Measurements from ENCODE around the gene DDX50. TPM values are rescaled to one million over a fixed set of nuclear protein-coding genes. Genes with fewer than 3 reads are reported as not detected.
"Not testable (repeated sequence)": the region's sequence is repeated elsewhere in the genome, so short reads cannot be mapped to it uniquely, and the experiment has no call there.

Gene DDX50
- total and polyA plus RNA-seq, 5 experiments from 2014 or later, result 34.1 to 55.9 (median 45.7) TPM

DNA sequence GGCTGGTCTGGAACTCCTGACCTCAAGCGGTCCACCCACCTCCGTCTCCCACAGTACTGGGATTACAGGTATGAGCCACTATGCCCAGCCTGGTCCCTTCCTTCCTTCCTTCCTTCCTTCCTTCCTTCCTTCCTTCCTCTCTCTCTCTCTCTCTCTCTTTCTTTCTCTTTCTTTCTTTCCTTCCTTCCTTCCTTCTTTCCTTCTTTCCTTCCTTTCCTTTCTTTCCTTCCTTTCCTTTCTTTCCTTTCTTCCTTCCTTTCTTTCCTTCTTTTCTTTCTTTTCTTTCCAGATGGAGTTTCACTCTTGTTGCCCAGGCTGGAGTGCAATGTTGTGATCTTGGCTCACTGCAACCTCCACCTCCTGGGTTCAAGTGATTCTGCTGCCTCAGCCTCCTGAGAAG is 28.0 kb downstream of the DDX50 start:
- DNase-seq, POLR2A ChIA-PET, ATAC-seq, H3K4me3 Mint-ChIP-seq, H3K27me3 Mint-ChIP-seq, H3K9me3 Mint-ChIP-seq: not testable (repeated sequence)
- Mint-ChIP-seq H3K27ac (peak overlapping the region in 5 of 10 donors; percentile 19 to 79 (median 39)), H3K4me1 (peaks cover 2 to 26% (median 8%) of the 10 kb centered on the region in 4 donors), H3K36me3 (peaks cover 0 to 72% (median 11%) of the 10 kb centered on the region in 3 donors)

DNA sequence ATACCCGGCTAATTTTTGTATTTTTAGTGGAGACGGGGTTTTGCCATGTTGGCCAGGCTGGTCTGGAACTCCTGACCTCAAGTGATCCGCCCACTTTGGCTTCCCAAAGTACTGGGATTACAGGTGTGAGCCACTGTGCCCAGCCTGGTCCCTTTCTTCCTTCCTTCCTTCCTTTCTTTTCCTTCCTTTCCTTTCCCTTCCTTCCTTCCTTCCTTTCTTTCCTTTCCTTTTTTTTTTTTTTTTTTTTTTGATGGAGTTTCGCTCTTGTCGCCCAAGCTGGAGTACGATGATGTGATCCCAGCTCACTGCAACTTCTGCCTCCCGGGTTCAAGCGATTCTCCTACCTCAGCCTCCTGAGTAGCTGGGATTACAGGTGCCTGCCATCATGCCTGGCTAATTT is 28.8 kb downstream of the DDX50 start:
- POLR2A ChIA-PET, result interaction anchor here (0.7 kb wide), 1 partner anchor 47 kb away, joined by 4 read pairs; no protein-coding TSS in a partner anchor
- H3K4me1 Mint-ChIP-seq, result peaks cover 0 to 20% (median 7%) of the 10 kb centered on the region in 4 donors
- H3K9me3 Mint-ChIP-seq, ATAC-seq, DNase-seq, H3K27me3 Mint-ChIP-seq, H3K4me3 Mint-ChIP-seq: not testable (repeated sequence)
- H3K27ac Mint-ChIP-seq, result peak overlapping the region in 2 of 10 donors; percentile 39 to 53
- H3K36me3 Mint-ChIP-seq, result peaks cover 0 to 72% (median 11%) of the 10 kb centered on the region in 3 donors

GRCh38 chr10:68932860-68933259 is 31.7 kb downstream of the DDX50 start:
- not testable (repeated sequence) for H3K27ac Mint-ChIP-seq, DNase-seq, ATAC-seq, H3K9me3 Mint-ChIP-seq, H3K27me3 Mint-ChIP-seq, H3K4me3 Mint-ChIP-seq
- Mint-ChIP-seq H3K4me1 (peaks cover 0 to 20% (median 6%) of the 10 kb centered on the region in 4 donors), H3K36me3 (peaks cover 0 to 79% (median 18%) of the 10 kb centered on the region in 3 donors)
- POLR2A ChIA-PET, result interaction anchor here (0.6 kb wide), 1 partner anchor 24 kb away, joined by 4 read pairs; no protein-coding TSS in a partner anchor

GRCh38 chr10:68934994-68935393 is 33.9 kb downstream of the DDX50 start:
- POLR2A ChIA-PET, result no interaction called here
- Mint-ChIP-seq H3K36me3 (peaks cover 7 to 84% (median 19%) of the 10 kb centered on the region in 3 donors), H3K27ac (peak overlapping the region in 1 of 10 donors; percentile 25)

DNA sequence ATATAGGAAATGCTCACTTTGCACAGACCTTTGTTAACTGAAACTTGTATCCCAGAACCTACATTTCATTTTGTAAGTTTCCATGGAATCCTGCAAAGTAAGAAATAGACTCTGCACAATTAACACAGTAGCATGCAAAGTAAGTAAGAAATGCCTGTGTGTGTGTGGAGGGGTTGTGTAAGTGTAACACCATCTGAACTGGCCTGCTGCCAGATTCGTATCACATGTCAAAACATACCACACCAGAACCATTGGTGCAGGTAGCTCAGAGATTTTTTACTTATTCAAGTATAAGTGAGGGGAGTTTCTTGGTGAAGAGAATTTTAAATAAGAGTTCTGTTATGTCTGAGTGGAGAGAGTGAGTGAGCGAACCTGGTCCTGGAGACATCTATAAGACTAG is 37.0 kb downstream of the DDX50 start:
- Mint-ChIP-seq H3K9me3 (no peaks in the 10 kb centered on the region), H3K27me3 (no peaks in the 10 kb centered on the region), H3K27ac (peak overlapping the region in 5 of 10 donors; percentile 25 to 69 (median 65)), H3K4me3 (no peak overlapping the region), H3K36me3 (peaks cover 7 to 79% (median 11%) of the 10 kb centered on the region in 3 donors), H3K4me1 (peaks cover 0 to 7% (median 1%) of the 10 kb centered on the region in 4 donors)
- DNase-seq (no peak), ATAC-seq (no peak)
- POLR2A ChIA-PET, result no interaction called here

More at GRCh38 chr10:68934994-68935393, 33.9 kb downstream of the DDX50 start:
- DNase-seq (no peak), ATAC-seq (no peak)
- Mint-ChIP-seq H3K4me1 (peaks cover 0 to 27% (median 6%) of the 10 kb centered on the region in 4 donors), H3K27me3 (no peaks in the 10 kb centered on the region), H3K9me3 (no peaks in the 10 kb centered on the region), H3K4me3 (no peak overlapping the region)

DNA sequence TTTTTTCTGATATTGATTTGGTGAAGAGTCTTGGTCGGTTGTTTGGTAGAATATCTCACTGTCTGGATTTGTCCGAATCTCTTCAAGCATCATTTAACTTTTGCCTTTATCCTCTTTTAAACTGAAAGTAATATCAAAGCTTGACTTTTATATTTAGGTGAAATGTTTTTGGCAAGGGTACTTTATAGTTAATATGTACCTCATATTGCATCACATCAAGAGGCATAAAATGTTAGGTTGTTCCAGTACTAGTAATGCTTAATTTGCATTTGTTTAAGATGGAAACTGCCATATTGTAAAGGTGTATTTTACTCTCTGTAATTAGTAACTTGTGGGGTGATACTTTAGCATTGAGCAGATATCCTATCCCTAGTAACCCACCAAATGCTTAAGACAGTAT is 37.8 kb downstream of the DDX50 start:
- Mint-ChIP-seq H3K27me3 (no peaks in the 10 kb centered on the region), H3K27ac (peak overlapping the region in 2 of 10 donors; percentile 59 to 68), H3K4me1 (peaks cover 0 to 7% (median 1%) of the 10 kb centered on the region in 4 donors), H3K9me3 (no peaks in the 10 kb centered on the region), H3K36me3 (peaks cover 7 to 81% (median 11%) of the 10 kb centered on the region in 3 donors), H3K4me3 (no peak overlapping the region)
- DNase-seq (no peak), ATAC-seq (no peak)
- POLR2A ChIA-PET, result interaction anchor here (0.6 kb wide), 1 partner anchor 181 kb away, joined by 4 read pairs; no protein-coding TSS in a partner anchor

GRCh38 chr10:68940917-68941316 is 39.8 kb downstream of the DDX50 start:
- H3K4me1 Mint-ChIP-seq, ATAC-seq, H3K4me3 Mint-ChIP-seq, DNase-seq, H3K27me3 Mint-ChIP-seq, H3K9me3 Mint-ChIP-seq: not testable (repeated sequence)
- POLR2A ChIA-PET, result interaction anchor here (0.7 kb wide), 1 partner anchor 17 kb away, joined by 5 read pairs; no protein-coding TSS in a partner anchor
- H3K36me3 Mint-ChIP-seq, result peaks cover 7 to 77% (median 11%) of the 10 kb centered on the region in 3 donors
- peak overlapping the region in 1 of 10 donors; percentile 1 for H3K27ac Mint-ChIP-seq

DNA sequence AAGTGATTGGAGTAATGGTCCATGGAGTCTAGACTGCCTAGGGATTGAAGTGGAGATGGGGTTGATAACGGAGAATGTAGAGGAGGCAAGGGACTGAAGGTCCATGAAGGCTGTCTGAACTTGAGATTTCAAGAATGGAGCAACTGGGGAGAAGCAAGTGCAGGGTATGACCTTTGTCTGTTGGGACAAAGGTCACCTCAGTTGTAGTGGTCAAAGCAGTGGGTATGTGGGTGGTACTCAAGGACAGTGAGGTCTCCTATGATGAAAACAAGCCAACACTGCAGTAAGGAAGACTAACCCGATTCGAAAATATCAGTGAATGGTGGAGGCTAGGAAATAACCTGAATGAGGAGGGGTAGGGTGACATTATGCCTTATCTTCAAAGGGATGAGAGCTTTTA is 49.5 kb downstream of the DDX50 start:
- H3K27ac Mint-ChIP-seq, result no peak overlapping the region
- no peaks in the 10 kb centered on the region for H3K27me3 Mint-ChIP-seq
- peaks cover 2 to 9% (median 3%) of the 10 kb centered on the region in 4 donors for H3K4me1 Mint-ChIP-seq
- no peak for ATAC-seq
- no peak overlapping the region for H3K4me3 Mint-ChIP-seq
- no peaks in the 10 kb centered on the region for H3K9me3 Mint-ChIP-seq
- POLR2A ChIA-PET, result no interaction called here
- peaks cover 4 to 7% (median 5%) of the 10 kb centered on the region in 3 donors for H3K36me3 Mint-ChIP-seq
- DNase-seq, result no peak

DNA sequence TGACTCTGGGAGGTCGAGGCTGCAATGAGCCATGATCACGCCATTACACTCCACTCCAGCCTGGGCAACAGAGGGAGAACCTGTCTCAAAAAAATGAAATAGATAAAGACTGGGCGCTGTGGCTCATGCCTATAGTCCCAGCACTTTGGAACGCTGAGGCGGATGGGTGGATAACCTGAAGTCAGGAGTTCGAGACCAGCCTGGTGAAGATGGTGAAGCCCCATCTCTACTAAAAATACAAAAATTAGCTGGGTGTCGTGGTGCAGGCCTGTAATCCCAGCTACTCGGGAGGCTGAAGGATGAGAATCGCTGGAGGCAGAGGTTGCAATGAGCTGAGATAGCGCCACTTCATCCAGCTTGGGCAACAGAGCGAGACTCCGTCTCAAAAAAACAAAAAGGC is 53.8 kb downstream of the DDX50 start:
- POLR2A ChIA-PET, result interaction anchor here (0.7 to 2.3 kb wide), 3 partner anchors 35 to 137 kb away, joined by 3 to 11 read pairs (median 8); no protein-coding TSS in a partner anchor
- ATAC-seq (no peak), DNase-seq (no peak)
- Mint-ChIP-seq H3K4me3 (peak overlapping the region; percentile 29 to 100 (median 50)), H3K27me3 (no peaks in the 10 kb centered on the region), H3K36me3 (peaks cover 3 to 16% (median 4%) of the 10 kb centered on the region in 3 donors), H3K4me1 (peaks cover 10 to 43% (median 34%) of the 10 kb centered on the region in 4 donors), H3K27ac (peak overlapping the region in 5 of 10 donors; percentile 20 to 100 (median 96)), H3K9me3 (no peaks in the 10 kb centered on the region)

DNA sequence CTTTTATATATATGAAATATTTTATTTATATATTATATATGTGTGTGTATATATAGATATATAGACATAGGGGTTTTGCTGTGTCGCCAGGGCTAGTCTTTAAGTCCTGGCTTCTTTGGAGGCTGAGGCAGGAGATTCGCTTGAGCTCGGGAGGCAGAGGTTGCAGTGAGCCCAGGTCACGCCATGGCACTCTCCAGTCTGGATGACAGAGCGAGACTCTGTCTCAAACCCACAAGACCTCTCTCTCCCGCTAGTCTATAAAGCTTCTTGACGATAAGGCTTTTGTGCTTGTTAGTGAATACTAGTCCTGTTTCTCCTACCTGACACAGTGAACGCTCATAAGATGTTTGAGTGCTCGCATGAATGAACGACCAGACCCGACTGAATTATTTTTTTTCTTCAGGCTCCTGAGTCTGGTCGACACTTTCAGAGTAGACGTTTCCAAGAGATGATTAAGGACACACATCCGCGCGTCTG is 54.3 kb downstream of the DDX50 start:
- H3K4me3 Mint-ChIP-seq, result peak overlapping the region; percentile 97 to 100 (median 99)
- no peaks in the 10 kb centered on the region for H3K27me3 Mint-ChIP-seq
- peaks cover 4 to 21% (median 5%) of the 10 kb centered on the region in 3 donors for H3K36me3 Mint-ChIP-seq
- H3K4me1 Mint-ChIP-seq, result peaks cover 11 to 46% (median 38%) of the 10 kb centered on the region in 4 donors
- H3K27ac Mint-ChIP-seq, result peak overlapping the region; percentile 96 to 100 (median 100)
- DNase-seq, result peak in 1 of 10 donors; percentile 7
- ATAC-seq, result peak; percentile 11 to 23
- POLR2A ChIA-PET, result interaction anchor here (0.6 to 2.3 kb wide), 10 partner anchors 9 to 437 kb away, joined by 3 to 11 read pairs (median 4); partner anchors contain the start of genes DDX50, SRGN and SUPV3L1
- no peaks in the 10 kb centered on the region for H3K9me3 Mint-ChIP-seq

GRCh38 chr10:68955832-68956532 is 54.9 kb downstream of the DDX50 start, which contains the start of gene DDX21:
TSS of gene DDX21 (plus strand) at chr10:68956170. CDS start at chr10:68956226, 56 bp downstream.
- Mint-ChIP-seq H3K4me1 (peaks cover 11 to 48% (median 40%) of the 10 kb centered on the region in 4 donors), H3K36me3 (peaks cover 4 to 27% (median 5%) of the 10 kb centered on the region in 3 donors), H3K9me3 (no peaks in the 10 kb centered on the region), H3K27ac (peak within 1 kb of the TSS; percentile 96 to 100 (median 100)), H3K4me3 (peak within 1 kb of the TSS; percentile 97 to 100 (median 99)), H3K27me3 (no peaks in the 10 kb centered on the region)
- DNase-seq (peak; percentile 68 to 94 (median 88)), ATAC-seq (peak; percentile 84 to 87)
- POLR2A ChIA-PET, result interaction anchor here (0.6 to 2.3 kb wide), 13 partner anchors 9 to 437 kb away, joined by 3 to 11 read pairs (median 4); partner anchors contain the start of genes DDX50, SRGN and SUPV3L1

- ATAC-seq (no peak), DNase-seq (no peak)
- Mint-ChIP-seq H3K27me3 (no peaks in the 10 kb centered on the region), H3K9me3 (no peaks in the 10 kb centered on the region), H3K4me3 (peak overlapping the region; percentile 97 to 100 (median 99)), H3K27ac (peak overlapping the region; percentile 96 to 100 (median 100)), H3K4me1 (peaks cover 16 to 56% (median 51%) of the 10 kb centered on the region in 4 donors), H3K36me3 (peaks cover 4 to 40% (median 5%) of the 10 kb centered on the region in 3 donors)
- POLR2A ChIA-PET, result interaction anchor here (0.6 to 1.2 kb wide), 4 partner anchors 13 to 167 kb away, joined by 3 to 5 read pairs (median 4); no protein-coding TSS in a partner anchor
Observed at GRCh38 chr10:68957284-68957615, 56.1 kb downstream of the DDX50 start.
